ENCODE data around the gene CAMTA1. TPM values are rescaled to one million over a fixed set of nuclear protein-coding genes. Genes with fewer than 3 reads are reported as not detected.

Gene CAMTA1
- total RNA-seq, 1 donor from 2014 or later: 77.6 TPM

DNA sequence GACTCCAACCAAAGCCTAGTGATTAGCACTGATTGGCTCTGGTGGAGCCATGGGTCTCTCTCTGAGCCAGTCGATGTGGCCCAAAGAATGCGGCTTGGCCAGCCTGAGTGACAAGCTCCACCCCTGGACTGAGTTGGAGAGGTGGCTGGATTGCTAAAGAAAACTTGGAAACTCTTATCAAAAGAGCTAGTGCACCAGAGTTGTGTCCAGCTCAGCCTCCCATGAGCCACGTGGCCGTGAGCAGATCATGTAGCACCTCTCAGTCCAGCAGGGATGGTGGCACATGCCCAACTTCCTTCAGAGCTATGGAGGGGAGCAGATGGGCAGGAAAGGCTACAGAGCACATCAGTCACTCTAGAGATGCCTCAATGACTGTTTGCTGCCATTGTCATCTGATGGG lies 843.0 kb downstream of the CAMTA1 start:
- no peak overlapping the region for H3K27ac Mint-ChIP-seq (ENCODE audit: unreplicated experiment)
- FAIRE-seq (no peak), DNase-seq (ENCODE audit: low read depth) (no peak)
- no peaks in the 10 kb centered on the region for H3K36me3 Mint-ChIP-seq (ENCODE audit: low read depth, unreplicated experiment)
- Histone ChIP-seq H3K27me3 (ENCODE audit: insufficient read depth, low read length) (peaks cover 41% of the 10 kb centered on the region), H3K9ac (ENCODE audit: low read length) (no peak overlapping the region), H3K36me3 (ENCODE audit: insufficient read depth, low read length) (no peaks in the 10 kb centered on the region), H3K27ac (ENCODE audit: low read depth, low read length) (no peak overlapping the region), H3K79me2 (ENCODE audit: insufficient read depth, low read length) (no peaks in the 10 kb centered on the region), H3K4me1 (ENCODE audit: insufficient read depth, low read length) (no peaks in the 10 kb centered on the region), H3K4me3 (ENCODE audit: insufficient read depth, low read depth, low read length) (no peak overlapping the region), H3K4me2 (ENCODE audit: low read length) (no peak overlapping the region), H3K9me3 (ENCODE audit: insufficient read depth, low read depth, low read length) (no peaks in the 10 kb centered on the region), H4K20me1 (ENCODE audit: insufficient read depth, low read length) (no peaks in the 10 kb centered on the region), H2AFZ (ENCODE audit: low read depth, low read length) (no peak overlapping the region)
- H3K4me3 Mint-ChIP-seq (ENCODE audit: unreplicated experiment): no peak overlapping the region
- TF ChIP-seq, protein P1, sequence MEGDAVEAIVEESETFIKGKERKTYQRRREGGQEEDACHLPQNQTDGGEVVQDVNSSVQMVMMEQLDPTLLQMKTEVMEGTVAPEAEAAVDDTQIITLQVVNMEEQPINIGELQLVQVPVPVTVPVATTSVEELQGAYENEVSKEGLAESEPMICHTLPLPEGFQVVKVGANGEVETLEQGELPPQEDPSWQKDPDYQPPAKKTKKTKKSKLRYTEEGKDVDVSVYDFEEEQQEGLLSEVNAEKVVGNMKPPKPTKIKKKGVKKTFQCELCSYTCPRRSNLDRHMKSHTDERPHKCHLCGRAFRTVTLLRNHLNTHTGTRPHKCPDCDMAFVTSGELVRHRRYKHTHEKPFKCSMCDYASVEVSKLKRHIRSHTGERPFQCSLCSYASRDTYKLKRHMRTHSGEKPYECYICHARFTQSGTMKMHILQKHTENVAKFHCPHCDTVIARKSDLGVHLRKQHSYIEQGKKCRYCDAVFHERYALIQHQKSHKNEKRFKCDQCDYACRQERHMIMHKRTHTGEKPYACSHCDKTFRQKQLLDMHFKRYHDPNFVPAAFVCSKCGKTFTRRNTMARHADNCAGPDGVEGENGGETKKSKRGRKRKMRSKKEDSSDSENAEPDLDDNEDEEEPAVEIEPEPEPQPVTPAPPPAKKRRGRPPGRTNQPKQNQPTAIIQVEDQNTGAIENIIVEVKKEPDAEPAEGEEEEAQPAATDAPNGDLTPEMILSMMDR (IDR thresholded peaks at IDR 0.05; ENCODE audit: insufficient read depth, low read depth, low read length): no peak
- no peak for TF ChIP-seq EZH2 (IDR thresholded peaks at IDR 0.05; ENCODE audit: insufficient read depth, low read length)
- peaks cover 4% of the 10 kb centered on the region for H3K9me3 Mint-ChIP-seq (ENCODE audit: unreplicated experiment)
- H3K27me3 Mint-ChIP-seq (ENCODE audit: low read depth, unreplicated experiment): peaks cover 94% of the 10 kb centered on the region
- no peaks in the 10 kb centered on the region for H3K4me1 Mint-ChIP-seq (ENCODE audit: low read depth, unreplicated experiment)

DNA sequence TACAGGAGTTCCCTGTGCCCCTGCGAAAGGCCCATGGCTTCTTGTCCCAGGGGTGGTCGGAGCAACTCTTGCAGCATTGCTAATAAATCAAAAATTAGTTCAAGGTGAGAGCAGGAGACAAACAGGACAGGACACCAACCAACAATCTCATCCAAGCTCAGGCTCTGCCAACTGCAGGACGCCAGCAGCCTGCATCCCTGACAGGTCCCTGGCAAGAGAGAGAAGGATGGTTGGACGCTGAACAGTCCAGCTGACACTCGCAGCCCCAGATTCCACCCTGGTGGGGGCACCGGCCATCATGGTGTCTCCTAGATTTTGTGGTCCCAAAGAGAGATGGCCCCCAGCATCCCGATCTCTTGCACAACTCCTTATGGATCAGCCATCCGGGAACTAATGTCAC lies 843.8 kb downstream of the CAMTA1 start:
- Mint-ChIP-seq H3K27me3 (ENCODE audit: low read depth, unreplicated experiment) (peaks cover 93% of the 10 kb centered on the region), H3K27ac (ENCODE audit: unreplicated experiment) (no peak overlapping the region), H3K9me3 (ENCODE audit: unreplicated experiment) (peaks cover 4% of the 10 kb centered on the region), H3K36me3 (ENCODE audit: low read depth, unreplicated experiment) (no peaks in the 10 kb centered on the region), H3K4me3 (ENCODE audit: unreplicated experiment) (no peak overlapping the region), H3K4me1 (ENCODE audit: low read depth, unreplicated experiment) (no peaks in the 10 kb centered on the region)
- no peaks in the 10 kb centered on the region for H3K4me1 ChIP-seq (ENCODE audit: insufficient read depth, low read length)
- no peak overlapping the region for H2AFZ ChIP-seq (ENCODE audit: low read depth, low read length)
- H3K27ac ChIP-seq (ENCODE audit: low read depth, low read length): no peak overlapping the region
- H3K4me3 ChIP-seq (ENCODE audit: insufficient read depth, low read depth, low read length): no peak overlapping the region
- H4K20me1 ChIP-seq (ENCODE audit: insufficient read depth, low read length): no peaks in the 10 kb centered on the region
- no peak overlapping the region for H3K9ac ChIP-seq (ENCODE audit: low read length)
- H3K79me2 ChIP-seq (ENCODE audit: insufficient read depth, low read length): no peaks in the 10 kb centered on the region
- no peak overlapping the region for H3K4me2 ChIP-seq (ENCODE audit: low read length)
- DNase-seq (ENCODE audit: low read depth) (no peak), FAIRE-seq (no peak)
- TF ChIP-seq, protein P1 (IDR thresholded peaks at IDR 0.05; ENCODE audit: insufficient read depth, low read depth, low read length): no peak
- TF ChIP-seq EZH2 (IDR thresholded peaks at IDR 0.05; ENCODE audit: insufficient read depth, low read length): no peak
- H3K36me3 ChIP-seq (ENCODE audit: insufficient read depth, low read length): no peaks in the 10 kb centered on the region
- no peaks in the 10 kb centered on the region for H3K9me3 ChIP-seq (ENCODE audit: insufficient read depth, low read depth, low read length)
- peaks cover 38% of the 10 kb centered on the region for H3K27me3 ChIP-seq (ENCODE audit: insufficient read depth, low read length)

DNA sequence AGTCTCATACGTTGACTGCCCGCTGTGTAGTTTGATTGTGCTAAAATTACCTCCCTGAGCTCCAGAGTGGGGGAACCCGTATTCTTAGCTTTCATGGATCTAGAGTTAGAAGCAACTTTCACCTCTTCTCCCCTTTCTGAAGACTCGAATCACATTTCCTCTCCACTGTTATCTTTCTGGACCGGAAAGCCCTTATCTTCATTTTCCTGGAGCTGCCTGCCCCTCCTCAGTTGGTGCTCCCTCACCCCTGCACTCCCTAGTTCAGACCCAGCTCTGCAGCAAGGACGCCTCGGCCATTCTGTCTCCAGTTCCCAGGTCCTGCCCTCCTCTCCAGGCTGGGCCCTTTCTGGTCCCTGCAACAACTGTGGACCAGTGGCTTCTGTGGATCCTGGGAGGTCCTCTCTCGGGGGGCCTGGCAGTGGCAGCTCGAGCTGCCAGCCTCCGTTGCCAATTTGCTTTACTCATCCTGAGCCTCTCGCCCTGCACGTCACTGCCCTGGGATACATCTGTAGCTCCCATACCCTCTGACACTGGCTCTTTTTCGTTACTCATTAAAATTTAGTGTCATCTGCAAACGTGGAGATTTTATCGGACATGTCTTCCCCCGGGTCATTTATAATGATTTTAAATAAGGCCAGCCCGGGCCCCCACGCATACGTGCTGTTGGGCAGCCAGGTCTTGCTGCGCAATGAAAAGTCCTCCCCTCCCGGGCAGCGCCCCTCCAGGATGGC lies 844.4 kb downstream of the CAMTA1 start:
- peaks cover 33% of the 10 kb centered on the region for H3K27me3 ChIP-seq (ENCODE audit: insufficient read depth, low read length)

More for the DNA sequence above, 844.4 kb downstream of the CAMTA1 start:
- H3K9me3 Mint-ChIP-seq (ENCODE audit: unreplicated experiment): peaks cover 2% of the 10 kb centered on the region
- TF ChIP-seq EZH2 (IDR thresholded peaks at IDR 0.05; ENCODE audit: insufficient read depth, low read length): no peak
- TF ChIP-seq, protein P1 (IDR thresholded peaks at IDR 0.05; ENCODE audit: insufficient read depth, low read depth, low read length): no peak
- Histone ChIP-seq H4K20me1 (ENCODE audit: insufficient read depth, low read length) (no peaks in the 10 kb centered on the region), H3K4me2 (ENCODE audit: low read length) (no peak overlapping the region), H3K4me1 (ENCODE audit: insufficient read depth, low read length) (no peaks in the 10 kb centered on the region), H2AFZ (ENCODE audit: low read depth, low read length) (no peak overlapping the region), H3K9ac (ENCODE audit: low read length) (no peak overlapping the region), H3K9me3 (ENCODE audit: insufficient read depth, low read depth, low read length) (no peaks in the 10 kb centered on the region), H3K36me3 (ENCODE audit: insufficient read depth, low read length) (no peaks in the 10 kb centered on the region), H3K4me3 (ENCODE audit: insufficient read depth, low read depth, low read length) (no peak overlapping the region), H3K27ac (ENCODE audit: low read depth, low read length) (no peak overlapping the region), H3K79me2 (ENCODE audit: insufficient read depth, low read length) (no peaks in the 10 kb centered on the region)
- no peaks in the 10 kb centered on the region for H3K4me1 Mint-ChIP-seq (ENCODE audit: low read depth, unreplicated experiment)
- DNase-seq (ENCODE audit: low read depth): no peak
- H3K4me3 Mint-ChIP-seq (ENCODE audit: unreplicated experiment): no peak overlapping the region
- H3K27ac Mint-ChIP-seq (ENCODE audit: unreplicated experiment): no peak overlapping the region
- H3K36me3 Mint-ChIP-seq (ENCODE audit: low read depth, unreplicated experiment): no peaks in the 10 kb centered on the region
- peaks cover 94% of the 10 kb centered on the region for H3K27me3 Mint-ChIP-seq (ENCODE audit: low read depth, unreplicated experiment)
- FAIRE-seq: no peak

All from astrocyte (in vitro differentiated cells and primary cell).